Embryonic facial prominence (tissue), 1 donor: Measurements from ENCODE around the gene C1orf53.

Experiments used
- DNase-seq: peaks from one replicate; pipeline ENCODE4 v3.0.0-alpha.2; 2016; ENCODE audit errors: extremely low spot score

C1orf53 gene

DNA sequence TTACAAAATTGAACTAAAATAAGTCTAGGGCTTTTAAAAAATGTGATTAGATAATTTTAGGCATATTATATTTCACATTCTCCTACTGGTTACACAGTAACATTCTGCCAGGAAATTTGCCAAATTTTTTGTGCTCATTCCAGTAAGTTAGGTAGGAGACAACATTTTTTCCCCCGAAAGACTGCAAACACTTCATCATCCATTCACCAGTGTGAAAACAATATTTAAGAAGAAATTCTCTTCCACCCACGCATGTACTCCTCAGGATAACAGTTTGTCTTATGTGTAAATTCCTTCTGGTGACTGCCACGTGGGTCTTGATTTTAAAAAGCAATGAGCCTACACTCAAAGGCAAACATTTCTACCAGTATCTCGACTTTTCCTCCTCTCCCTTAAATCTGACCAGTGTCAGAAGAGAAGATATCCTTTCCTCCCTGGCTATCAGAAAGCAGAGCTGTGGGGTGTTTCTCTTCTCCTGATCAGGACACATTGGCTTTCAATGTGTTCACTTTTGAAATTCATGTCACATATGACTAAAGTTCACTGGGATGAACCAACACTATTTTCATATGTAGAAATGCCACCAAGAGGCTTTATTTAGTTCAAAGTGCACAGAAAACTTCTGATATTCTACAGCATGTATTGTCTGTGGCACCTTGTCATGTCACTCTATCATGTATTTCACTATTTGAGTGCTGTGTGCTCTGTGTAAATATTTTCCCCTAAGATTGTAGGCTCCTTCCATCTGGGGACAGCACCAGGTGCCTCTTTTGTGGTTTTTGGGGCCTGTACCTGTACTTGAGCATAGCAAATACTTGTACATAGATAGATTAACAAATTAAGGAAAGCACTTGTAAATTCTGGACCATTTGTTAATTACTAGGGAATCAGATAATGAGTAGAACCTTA, 53.3 kb downstream of the C1orf53 start:
- no peak for DNase-seq
